Urothelium cell line (cell line): ENCODE measurements around the gene PLK5.
A peak's percentile ranks its signal among the peaks of the same experiment; 100 is the strongest.
"Not testable (repeated sequence)": the region's sequence is repeated elsewhere in the genome, so short reads cannot be mapped to it uniquely, and the experiment has no call there.

Experiments
- DNase-seq: peaks from one replicate; pipeline ENCODE4 v3.0.0; 2011; ENCODE audit warnings: low spot score, mixed read lengths
- FAIRE-seq: peaks from 2 replicates; lab custom pipeline; 2011; peaks lifted over from hg19 to GRCh38; lab: Jason Lieb, UNC

The PLK5 gene

DNA sequence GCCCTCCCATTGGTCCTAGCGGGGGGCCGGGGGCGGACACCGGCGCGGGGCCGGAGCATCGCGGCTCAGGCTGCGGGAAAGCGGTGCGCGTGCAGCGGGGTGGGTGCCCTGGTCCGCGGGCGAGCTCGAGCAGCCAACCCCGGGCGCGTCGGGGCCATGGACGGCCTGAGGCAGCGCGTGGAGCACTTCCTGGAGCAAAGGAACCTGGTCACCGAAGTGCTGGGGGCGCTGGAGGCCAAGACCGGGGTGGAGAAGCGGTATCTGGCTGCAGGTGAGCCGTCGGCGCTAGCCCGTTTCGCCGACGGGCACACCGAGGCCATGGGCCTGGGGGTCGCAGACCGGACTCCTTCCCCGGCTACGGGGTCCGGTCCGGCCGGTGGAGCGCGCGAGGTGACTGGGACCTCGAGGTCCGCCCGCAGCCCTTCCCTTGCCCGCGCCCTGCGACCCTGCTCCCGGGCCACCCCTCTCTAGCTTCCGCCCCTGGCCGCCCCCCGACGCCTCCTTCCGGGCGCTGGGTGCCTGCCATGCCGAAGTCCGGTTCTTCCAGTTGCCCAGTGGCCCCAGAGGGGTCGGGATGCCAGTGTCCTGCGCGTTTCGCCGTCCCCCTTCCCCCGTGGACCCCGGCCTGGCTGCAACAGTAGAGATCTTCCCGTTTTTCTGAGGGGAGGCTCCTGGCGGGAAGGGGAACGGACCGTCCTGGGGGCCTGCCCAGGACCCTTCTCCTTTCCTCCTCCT is 32.6 kb upstream of the PLK5 start, which contains the start of gene REEP6:
TSS of gene REEP6 (plus strand) at position 68 of the 735 bp plus-strand sequence. CDS start at position 157, 89 bp downstream.
- no peak for DNase-seq
- FAIRE-seq: no peak

DNA sequence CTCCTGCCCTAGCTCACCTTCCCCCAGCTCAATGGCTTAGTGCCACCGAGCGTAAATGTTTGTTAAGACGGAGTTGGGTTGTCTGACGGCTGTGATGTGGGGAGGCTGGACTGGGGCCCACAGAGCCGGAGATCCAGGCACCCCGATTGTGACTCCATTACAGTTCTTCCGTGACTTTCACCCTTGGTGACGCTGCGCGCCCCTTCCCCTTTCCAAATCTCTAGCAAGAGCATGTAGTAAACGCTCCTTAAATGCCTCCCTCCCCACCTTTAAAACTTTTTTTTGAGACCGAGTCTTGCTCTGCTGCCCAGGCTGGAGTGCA is 32.1 kb upstream of the PLK5 start:
- no peak for FAIRE-seq
- DNase-seq: no peak

DNA sequence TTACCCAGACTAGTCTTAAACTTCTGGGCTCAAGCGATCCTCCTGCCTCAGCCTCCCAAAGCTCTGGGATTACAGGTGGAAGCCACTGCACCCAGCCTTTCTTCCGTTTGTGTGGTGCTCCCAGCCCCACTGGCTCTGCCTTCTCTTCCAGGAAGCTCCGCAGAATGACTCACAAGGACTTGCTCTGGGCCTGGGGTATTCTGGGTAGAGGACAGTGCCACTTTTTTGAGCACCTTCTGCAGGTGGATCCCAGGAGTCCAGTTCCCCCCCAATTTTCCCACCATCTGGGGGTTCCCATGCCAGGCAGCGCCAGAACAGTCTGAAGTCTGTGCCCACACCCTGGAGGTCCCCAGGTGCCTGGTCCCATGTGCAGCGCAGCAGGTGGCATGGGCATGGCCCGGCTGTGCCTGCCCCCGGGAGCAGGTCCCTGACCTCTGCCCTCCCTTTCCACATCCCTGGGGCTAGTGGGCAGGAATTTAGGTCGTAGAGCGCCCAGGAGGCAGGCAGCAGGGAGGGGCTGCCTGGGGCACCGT is 31.3 kb upstream of the PLK5 start:
- no peak for DNase-seq
- no peak for FAIRE-seq

DNA sequence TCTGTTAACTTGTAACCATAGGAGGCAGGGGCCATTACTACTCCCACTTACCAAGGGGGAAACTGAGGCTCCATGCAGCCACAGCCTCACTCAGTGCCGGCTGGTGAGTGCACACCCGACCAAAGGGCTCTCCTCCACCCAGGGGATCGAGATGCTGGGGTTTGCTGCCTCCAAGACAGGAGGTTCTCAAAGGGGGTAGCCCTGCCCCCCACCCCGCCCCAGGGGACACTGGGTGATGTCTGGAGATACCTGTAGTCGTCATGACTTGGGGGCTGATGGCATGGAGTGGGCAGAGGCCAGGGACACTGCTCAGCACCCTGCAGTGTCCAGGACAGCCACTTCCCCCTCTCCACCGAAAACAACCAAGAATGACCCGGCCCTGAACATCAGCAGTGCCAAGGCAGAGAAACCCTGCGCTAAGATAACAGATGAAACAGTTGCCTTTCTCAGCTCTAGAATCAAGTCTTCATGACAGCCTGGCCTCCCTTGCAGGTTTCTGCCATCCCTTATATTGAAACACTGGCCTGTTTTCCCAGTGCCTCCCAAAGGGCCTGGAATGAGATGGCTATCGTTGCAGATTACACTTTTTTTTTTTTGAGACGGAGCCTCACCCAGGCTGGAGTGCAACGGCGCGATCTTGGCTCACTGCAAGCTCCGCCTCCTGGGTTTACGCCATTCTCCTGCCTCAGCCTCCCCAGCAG is 29.6 kb upstream of the PLK5 start:
- no peak for FAIRE-seq

DNA sequence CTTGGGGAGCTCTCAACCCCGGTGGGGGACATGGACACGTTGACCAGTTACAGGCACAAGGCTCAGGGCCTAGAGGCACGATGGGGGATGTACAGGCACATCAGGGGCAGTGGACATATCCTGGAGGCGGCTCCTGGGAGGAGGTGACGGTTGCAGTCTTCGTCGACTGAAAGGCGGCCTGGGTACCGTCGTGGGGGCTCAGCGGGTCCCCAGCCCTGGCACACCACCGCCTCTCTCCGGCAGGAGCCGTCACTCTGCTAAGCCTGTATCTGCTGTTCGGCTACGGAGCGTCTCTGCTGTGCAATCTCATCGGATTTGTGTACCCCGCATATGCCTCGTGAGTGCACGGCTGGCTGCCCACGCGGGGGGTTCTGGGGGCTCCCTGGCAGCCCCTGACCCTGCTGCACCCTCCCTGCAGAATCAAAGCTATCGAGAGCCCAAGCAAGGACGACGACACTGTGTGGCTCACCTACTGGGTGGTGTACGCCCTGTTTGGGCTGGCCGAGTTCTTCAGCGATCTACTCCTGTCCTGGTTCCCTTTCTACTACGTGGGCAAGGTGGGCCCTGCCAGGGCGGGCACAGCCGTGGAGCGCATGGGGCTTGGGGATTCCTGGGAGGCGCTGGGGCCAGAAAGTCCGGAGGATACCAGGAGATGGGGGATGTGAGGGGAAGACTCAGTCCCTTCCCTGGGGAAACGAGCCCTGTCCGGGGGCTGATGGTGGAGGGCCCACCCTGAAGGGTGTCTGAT is 28.7 kb upstream of the PLK5 start:
- DNase-seq (no peak), FAIRE-seq (no peak)

More for the DNA sequence above, 29.6 kb upstream of the PLK5 start:
- DNase-seq: no peak

DNA sequence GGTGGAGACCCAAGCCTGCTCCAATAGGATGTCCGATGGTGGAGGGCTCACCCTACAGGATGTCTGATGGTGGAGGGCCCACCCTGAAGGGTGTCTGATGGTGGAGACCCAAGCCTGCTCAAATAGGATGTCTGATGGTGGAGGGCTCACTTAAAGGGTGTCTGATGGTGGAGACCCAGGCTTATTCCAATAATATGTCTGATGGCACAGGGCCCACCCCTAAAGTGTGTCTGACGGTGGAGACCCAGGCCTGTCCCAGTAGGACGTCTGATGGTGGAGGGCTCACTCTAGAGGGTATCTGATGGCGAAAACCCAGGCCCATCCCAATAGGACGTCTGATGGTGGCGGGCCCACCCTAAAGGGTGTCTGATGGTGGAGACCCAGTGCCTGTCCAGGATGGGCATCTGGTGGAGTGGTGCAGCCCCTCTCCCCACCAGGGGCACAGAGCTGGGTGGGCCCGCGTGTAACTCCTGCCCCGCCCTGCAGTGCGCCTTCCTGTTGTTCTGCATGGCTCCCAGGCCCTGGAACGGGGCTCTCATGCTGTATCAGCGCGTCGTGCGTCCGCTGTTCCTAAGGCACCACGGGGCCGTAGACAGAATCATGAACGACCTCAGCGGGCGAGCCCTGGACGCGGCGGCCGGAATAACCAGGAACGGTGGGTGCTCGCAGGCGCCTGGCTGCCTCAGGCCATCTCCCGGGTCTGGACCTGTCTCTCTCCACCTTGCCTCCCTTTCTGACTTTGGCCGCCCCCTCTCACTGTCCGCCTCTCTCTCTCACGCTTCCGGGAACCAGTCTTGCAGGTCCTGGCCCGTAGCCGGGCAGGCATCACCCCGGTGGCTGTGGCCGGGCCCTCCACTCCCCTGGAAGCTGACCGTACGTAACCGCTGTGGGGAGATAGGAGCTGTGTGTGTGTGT is 27.8 kb upstream of the PLK5 start:
- DNase-seq: no peak
- FAIRE-seq: no peak

DNA sequence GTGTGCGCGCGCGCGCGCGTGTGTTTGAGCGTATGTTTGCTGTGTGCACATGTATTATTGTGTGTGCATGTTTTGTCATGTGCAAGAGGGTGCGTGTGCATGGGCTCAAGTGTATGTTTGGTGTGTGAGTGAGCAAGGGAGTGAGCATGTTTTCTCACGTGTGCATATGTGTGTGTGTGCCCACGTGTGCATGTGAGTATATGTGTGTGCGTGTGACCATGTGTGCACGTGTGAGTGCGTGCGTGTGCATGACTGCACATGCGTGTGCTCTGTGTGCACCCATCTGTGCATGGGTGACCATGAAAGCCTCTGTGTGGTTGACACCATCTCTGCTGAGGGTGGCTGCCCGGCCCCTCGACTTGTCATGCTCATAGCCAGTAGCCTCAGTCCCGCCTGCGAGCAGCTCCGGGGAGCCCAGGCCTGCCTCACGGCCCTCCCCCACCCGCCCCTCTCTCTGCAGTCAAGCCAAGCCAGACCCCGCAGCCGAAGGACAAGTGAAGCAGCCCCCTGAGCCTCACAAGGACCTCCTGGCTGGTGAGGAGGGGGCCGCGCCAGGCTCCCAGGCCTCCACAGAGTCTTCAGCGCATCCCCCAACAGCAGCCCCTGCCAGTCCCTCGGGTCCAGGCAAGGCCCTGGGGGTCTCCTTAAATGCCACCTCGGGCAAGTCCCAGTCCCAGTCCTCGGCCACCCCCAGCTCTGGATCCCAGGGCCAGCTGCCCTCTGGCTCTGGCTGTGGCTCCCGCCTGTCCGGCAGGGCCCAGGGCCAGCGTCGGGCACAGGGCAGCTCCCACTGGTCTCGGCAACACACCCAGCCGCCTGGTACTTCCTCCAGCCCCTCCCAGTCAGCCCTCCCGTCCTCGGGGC is 26.9 kb upstream of the PLK5 start:
- FAIRE-seq (no peak), DNase-seq (no peak)

DNA sequence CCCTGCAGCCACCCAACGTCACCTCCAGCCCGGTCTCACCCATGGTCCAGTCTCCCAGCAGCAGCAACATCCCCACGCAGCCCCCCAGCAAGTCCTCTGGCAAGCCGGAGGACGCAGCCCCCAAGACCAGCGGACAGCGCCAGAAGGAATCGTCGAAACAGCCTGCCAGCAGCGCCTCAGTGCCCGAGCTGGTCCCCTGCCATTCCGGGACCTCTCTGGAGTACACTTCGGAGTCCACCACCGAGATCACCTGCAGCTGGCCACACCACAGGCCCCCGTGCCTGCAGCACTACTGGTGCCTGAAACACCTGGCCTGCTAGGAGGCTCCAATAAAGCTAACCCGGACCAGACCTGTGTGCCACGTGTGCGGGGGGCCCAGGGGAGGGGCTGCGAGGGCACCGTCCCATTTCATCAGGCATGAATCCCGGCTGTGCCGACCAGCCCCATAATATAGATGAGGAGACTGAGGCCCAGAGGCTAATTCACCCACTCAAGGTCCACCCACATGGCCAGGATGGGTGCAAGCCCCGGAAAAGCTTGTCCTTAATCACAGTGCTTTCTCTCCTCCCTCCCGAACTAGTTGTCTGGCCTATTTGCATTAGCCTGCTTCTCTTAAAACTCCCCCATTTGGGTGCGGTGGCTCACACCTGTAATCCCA is 26.2 kb upstream of the PLK5 start:
- FAIRE-seq (no peak), DNase-seq (no peak)

DNA sequence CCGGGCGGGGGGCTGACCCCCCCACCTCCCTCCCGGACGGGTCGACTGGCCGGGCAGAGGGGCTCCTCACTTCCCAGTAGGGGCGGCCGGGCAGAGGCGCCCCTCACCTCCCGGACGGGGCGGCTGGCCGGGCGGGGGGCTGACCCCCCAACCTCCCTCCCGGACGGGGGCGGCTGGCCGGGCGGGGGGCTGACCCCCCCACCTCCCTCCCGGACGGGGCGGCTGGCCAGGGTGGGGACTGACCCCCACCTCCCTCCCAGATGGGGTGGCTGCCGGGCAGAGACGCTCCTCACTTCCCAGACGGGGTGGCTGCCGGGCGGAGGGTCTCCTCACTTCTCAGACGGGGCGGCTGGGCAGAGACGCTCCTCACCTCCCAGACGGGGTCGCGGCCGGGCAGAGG is 24.6 kb upstream of the PLK5 start:
- not testable (repeated sequence) for FAIRE-seq, DNase-seq

DNA sequence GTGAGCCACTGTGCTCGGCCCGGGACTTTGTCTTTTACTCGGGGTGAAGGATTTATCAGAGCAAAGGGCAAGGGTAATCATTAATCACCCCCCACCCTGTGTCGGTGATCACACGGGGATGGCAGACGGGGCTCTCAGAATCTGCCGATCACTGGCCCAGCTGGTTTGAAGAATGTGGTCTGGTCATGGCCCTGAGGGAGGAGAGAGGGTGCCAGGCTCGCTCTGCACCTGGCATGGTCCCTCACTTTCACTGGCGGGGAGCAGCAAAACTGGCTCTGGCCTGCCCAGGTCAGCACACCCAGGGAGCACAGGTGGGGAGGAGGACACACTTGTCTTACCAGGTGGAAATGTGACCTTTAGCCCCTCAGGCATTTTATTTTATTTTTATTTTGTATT is 22.7 kb upstream of the PLK5 start:
- DNase-seq (no peak), FAIRE-seq (no peak)

DNA sequence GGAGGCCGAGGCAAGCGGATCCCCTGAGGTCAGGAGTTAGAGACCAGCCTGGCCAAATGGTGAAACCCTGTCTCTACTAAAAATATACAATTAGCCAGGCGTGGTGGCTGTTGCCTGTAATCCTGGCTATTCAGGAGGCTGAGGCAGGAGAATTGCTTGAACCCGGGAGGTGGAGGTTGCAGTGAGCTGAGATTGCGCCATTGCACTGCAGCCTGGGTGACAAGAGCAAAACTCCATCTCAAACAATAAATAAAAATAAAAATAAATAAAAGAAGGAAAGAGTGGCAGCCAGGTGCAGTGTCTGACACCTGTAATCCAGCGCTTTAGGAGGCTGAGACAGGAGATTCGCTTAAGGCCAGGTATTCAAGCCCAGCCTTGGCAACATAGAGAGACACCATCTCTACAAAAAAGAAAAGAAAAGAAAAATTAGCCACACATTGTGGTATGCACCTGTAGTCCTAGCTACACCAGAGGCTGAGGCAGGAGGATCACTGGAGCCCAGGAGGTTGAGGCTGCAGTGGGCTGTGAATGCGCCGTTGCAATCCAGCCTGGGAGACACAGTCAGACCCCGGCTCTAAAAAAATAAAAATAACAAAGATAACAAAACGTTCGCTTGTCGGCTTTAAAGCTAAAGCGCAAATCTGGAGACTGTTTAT is 21.3 kb upstream of the PLK5 start:
- FAIRE-seq: no peak
- DNase-seq: no peak

DNA sequence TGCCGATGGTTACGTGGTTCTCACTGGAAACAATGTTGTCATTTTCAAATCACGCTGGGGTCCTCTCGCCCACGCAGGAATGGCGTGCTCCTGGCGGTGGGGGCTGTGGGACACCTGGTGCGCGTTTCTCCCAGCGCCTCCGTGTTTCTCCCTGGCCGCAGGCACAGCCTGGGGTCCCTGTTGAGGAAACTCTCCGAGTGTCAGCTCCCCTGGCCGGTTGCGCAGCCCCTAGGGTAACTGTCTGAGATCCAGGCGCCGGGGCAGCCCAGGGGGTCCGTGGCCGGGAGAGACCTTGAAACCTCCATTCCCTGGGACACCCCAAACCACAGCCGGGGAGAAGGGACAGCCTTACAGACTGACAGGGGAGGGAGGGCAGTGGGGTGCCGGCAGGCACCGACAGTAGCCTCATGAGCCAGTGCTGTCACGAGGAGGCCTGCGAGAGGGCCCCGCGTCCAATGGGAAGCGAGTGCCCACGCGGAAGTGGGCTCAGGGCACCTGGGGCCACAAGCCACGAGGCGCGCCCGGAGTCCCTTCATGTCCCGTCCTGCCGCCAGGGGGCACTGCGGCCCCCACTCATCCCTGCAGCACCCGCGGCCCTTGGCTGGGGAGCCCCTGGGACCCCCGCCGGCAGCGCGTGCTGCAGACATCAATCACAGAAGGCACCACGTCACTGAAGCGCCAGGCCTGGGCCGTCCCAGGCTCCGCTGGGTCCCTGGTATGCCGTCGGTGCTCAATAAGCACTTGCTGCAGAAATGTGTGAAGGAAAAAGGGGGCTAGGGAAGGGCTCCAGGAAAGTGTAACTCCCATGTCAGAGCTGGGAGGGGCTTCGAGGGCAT is 20.6 kb upstream of the PLK5 start:
- FAIRE-seq (no peak), DNase-seq (peak; percentile 46)

DNA sequence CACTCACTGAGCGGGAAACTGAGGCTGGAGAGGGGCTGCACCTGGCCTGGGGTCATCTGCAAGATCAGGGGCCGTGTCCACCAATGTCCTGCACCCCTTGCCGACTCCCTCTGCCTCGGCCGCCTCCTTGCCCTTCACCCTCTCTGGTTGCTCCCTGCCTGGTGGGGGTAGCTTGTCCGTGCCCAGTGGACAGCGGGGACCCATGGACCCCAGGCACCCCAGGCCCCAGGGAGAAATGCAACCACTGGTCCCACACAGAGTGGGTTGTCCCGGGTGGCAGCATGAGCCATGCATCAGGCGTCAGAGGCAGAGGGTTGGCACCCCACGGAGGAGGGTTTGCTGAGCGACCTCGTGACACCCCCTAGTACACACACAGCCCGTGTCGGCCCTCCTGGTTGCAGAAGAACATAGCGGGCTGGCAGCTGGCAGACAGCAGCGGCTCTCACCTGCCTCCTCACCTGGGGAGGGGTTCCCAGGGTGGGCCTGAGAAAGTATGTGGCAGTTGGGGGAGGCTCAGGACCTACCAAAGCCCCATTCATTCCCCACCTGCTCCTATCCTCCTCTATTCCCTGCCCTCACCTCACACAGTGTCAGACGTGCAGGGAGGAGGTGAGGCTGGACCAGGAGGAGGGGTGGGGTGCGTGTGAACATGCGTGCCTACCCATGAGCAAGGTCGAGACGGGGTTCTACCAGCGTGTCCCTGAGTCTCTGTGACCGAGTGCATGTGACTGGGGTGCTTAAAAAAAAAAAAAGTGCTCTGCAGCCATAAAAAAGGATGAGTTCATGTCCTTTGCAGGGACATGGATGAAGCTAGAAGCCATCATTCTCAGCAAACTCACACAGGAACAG is 19.7 kb upstream of the PLK5 start:
- FAIRE-seq (no peak), DNase-seq (no peak)

DNA sequence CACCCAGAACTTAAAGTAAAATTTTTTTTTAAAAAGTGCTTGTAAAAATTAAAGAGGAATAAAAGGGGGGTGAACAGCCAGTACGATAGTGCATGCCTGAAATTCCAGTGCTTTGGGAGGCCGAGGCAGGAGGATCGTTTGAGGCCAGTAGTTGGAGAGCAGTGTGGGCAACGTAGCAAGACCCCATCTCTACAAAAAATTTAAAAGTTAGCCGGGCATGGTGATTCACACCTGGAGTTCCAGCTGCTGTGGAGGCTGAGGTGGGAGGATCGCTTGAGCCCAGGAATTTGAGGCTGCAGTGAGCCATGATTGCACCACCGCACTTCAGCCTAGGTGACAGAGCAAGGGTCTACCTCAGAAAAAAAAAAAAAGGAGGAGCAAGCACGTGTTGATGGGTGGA is 18.9 kb upstream of the PLK5 start:
- DNase-seq (no peak), FAIRE-seq (no peak)

DNA sequence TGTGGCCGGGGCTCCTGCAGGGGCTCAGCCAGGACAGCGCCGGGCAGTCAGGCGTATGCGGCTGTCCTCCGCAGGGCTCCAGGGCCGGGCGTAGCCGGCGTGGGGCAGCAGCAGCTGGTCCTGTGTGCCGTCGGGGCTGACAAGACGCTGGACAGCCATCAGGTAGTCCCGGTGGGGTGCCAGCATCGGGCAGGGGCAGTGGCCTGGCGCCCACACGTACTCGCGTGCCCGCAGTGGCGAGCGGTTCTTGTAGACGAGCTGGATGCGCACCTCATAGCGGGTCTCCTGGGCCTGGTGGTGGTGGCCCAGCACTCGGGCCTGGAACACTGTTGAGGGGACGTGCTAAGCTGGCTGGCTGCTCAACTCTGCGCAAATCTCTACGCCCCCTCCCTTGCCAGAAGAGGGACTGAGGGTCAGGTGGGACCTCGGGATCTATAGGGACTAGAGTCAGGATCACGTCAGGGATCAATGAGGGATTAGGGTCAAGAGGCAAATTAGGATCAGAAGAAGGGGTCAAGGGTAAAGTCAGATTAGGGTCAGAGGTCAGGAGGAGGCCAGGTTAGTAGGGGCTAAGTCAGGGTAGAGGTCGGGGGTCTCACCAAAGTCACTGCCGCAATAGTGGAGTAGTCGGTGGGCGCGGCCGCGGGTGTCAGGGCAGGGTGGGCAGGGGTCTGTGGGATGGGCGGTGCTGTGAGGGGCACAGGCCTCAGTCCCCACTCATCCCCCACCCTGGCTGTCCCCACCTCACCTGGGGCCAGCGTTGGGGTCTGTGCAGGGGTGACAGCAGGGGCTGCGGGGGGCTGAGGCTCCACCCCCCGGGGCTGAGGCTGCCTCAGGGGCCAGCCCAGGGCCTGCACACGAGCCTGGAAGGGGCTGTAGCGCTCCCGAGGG is 17.6 kb upstream of the PLK5 start:
- DNase-seq (no peak), FAIRE-seq (no peak)

DNA sequence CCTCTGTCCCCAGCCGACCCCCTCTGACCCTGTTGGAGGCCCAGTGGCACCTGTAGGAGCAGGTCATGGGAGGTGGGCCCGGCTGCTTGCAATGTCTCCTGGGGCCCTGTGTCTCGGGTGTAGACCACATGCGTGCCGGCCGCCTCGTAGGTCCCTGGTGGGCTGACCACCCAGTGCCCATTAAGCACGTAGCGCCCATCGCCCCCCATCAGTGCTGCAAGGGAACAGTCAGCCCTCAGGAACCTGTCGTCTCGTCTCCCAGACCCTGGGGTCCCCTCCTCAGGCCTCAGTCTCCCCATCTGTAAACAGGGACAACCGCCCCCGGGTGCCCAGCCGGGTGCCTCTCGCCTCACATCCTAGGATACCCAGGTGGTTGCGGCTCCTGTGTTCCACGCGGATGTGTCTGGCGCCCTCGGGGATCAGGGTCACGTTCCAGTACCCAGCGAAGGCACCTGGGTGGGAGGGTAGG is 16.7 kb upstream of the PLK5 start:
- DNase-seq: no peak

More for the DNA sequence above, 16.7 kb upstream of the PLK5 start:
- no peak for FAIRE-seq
